Activated effector memory CD4-positive, alpha-beta T cell treated with Interleukin-2 at 50 U/mL for 16 hours (primary cell): ENCODE results near the gene SENP1.

ENCODE experiments used
- DNase-seq: peaks from one replicate; pipeline ENCODE4 v3.0.0-alpha.2; 2020

SENP1 gene

DNA sequence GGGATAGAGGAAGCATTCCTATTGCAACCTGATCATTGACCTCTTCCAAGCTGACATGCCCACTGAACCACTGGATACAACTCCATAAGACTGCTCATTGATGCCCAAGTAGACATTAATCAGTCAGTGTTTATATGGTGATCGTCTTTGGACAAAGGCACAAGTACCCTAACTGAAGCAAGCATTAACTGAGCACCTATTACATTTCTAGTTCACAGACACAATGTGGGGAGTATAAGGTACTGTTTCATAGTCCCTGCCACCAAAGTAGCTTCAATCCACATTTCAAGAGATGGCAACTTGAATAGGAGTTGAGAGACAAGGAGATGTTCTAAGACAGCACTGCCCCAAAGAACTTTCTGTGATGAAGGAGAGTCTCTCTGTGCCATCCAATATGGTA is 90.8 kb downstream of the SENP1 start:
- no peak for DNase-seq

DNA sequence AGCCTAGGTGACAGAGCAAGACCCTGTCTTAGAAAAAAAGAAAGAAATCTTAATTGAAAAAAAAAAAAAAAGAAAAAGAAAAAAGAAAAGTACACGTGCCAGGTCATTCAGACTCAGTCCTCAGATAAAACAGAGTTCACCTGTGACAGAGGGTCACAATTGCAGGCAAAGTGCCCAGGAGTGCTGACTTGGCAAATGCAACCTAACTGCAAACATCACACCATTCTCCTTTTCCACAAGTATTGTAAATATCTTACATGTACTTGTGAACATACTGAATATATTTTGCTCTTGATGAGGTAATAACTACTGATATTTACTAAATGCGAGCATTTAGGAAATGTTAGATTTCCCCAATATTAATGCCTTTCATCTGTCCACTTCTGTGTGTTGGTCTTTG is 92.6 kb downstream of the SENP1 start:
- DNase-seq: no peak

DNA sequence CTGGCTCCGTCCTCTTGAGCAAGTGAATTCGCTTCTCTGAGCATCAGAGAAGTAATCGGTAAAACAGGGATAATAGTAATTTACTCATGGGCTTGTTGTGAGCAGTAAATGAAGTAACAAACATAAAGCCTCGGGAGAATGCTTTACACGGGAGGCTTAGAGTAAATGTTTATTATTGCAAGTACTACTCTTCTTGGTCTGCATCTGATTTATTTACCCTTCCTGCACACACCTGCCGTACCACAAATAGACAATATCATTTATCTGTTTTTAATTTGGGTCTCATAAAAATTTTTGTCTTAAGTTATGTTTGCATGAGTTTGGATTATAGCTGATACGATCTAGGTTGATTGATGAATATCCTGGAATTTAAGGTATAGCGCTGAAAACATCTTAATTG is 93.8 kb downstream of the SENP1 start:
- no peak for DNase-seq

DNA sequence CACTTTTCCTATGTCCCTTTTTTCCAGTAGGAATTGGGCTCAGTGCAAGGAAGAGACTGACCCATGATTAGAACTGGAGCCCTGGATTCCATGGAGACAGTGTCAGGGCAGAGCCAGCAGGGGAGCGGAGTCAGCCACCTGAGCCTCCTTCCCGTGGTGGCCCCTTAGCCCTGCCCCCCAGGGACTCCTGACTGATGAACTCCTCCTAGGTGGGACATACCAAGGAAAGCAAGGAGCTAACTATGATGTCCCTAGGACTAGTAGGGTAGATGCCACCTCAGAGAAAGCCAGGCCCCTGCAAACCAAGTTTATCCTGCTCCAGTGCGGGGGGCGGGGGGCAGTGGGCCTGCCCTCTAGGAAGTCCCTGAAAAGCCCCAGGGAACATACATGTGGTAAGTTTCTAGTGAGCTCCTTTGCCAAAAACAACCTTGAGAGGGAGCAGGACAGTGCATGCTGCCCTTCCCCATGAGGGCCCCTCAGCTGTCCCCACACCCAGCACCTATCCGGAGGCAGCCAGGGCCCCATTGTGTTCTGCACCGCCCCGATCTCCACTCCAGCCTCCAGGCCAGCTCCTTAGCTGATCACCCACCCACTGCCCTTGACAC is 95.4 kb downstream of the SENP1 start:
- no peak for DNase-seq

DNA sequence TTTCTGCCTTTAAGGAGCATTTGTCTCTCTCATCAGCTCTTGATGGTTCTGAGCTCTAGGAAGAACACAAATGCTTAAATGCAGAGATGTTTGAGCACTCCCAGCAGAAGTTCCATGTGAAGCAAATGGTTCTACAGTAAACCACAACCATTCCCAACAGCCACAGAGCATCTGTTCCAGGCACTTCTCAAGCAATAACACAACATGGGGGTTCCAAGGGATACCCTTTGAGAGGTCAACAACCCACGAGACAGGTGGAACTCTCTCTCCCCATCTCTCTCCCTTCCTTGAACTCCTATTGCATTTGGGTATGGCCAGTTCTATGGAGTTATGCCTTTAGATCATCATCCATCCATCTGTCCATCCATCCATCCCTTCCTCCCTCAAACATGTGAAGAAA is 96.4 kb downstream of the SENP1 start:
- DNase-seq: no peak

DNA sequence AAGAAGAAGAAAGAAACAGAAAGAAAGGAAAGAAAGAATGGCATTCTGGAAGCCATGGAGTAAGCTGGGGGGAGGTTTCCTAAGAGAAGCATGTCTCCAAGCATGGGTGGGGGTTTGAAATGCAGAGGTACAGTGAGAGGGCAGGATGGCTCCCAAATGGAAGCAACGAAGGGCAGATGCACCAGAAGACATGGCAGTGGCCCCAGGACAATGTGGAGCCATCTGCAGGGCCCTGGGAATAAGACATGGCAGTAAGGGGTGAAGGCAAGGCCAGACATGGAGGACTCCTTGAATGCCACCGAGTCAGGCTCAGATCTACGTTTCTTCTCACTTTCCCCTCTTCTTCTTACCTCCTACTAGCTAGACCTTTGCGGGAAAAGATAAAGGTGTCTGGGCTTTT is 96.9 kb downstream of the SENP1 start:
- DNase-seq: no peak

GRCh38 chr12:48008349-48008748 is 97.5 kb downstream of the SENP1 start:
- DNase-seq: no peak

- no peak for DNase-seq
These were observed 98.7 kb downstream of the SENP1 start for GRCh38 chr12:48007206-48007605.

DNA sequence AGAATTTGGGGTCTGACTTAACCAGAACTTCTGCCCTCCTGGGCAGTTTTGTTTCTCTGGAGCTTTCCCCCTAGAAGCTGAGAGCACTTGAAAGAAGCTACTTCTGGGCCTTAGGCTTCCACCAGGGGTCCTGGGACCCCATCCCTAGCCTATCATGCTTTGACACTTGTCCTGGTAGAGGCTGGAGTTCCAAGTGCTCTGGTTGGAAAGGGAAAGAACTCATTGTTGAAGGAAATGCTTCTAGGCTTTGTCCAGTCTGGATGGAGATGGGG is 100.2 kb downstream of the SENP1 start:
- DNase-seq: no peak

GRCh38 chr12:48005001-48005749 is 100.7 kb downstream of the SENP1 start:
- no peak for DNase-seq

GRCh38 chr12:48004053-48004941 is 101.6 kb downstream of the SENP1 start, which contains the start of gene COL2A1:
Gene COL2A1 (minus strand): TSS chr12:48004476. CDS start chr12:48004321, 155 bp downstream.
- DNase-seq: no peak

DNA sequence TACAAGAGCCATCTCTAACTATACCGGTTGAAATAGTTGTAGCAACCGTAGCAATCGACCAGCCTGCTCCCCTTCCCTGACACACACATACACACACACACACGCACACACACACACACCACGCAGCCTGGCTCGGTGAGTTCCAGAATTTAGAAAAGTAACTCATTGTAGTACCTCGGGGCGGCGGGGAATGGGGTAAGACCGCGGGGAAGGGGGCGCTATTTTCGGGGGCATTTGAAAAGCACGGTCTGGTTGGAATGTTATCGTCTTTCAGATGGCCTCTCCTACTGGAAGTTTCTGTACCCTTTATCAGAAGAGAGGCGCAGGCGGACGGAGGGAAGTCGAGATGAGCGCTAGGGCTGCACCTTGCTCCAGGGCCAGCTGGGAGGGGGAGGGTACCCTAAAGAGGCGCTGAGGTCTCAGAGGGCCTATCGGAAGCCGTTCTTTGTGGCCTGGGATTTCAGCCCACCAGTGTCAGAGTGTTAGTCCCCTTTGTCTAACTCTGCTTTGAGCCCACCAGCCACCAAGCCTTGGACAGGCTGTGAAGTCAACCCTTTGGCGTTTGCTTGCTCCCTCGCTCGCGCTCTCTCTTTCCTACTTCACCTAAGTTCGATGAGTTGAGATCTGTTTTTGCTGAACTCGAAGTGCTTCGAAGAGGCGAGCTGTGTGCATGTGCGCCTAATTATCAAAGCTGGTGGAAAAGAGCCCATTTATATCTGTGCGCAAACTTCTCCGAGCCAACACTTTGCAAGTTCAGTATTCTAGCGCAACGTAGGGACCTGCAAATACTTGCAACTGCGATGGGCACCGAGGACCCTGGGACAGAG is 102.4 kb downstream of the SENP1 start:
- no peak for DNase-seq

GRCh38 chr12:48002773-48003218 is 103.1 kb downstream of the SENP1 start:
- no peak for DNase-seq

DNA sequence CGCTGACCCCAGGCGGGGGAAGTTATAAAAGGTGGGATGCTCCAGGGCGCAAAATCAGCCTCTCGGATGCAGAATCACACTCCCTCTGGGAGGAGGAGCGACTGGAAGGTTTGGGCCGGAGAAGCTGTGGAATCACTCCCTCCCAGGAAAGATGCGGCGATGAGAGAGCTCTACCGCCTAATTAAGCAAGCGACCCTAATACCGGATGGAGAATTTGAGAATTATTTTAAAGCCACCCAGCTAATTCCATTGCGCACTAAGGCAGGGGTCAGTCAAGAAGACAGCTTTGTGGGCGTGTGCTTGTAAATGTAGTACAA is 103.5 kb downstream of the SENP1 start:
- DNase-seq: no peak

- no peak for DNase-seq
These were observed 104.1 kb downstream of the SENP1 start for GRCh38 chr12:48001505-48002413.

- DNase-seq: no peak
These were observed 104.9 kb downstream of the SENP1 start for GRCh38 chr12:48000878-48001504.

- DNase-seq: no peak
These were observed 106.1 kb downstream of the SENP1 start for GRCh38 chr12:47999816-48000215.

GRCh38 chr12:47997321-47997720 is 108.6 kb downstream of the SENP1 start:
- DNase-seq: no peak

- no peak for DNase-seq
These were observed 109.9 kb downstream of the SENP1 start for GRCh38 chr12:47995981-47996401.

DNA sequence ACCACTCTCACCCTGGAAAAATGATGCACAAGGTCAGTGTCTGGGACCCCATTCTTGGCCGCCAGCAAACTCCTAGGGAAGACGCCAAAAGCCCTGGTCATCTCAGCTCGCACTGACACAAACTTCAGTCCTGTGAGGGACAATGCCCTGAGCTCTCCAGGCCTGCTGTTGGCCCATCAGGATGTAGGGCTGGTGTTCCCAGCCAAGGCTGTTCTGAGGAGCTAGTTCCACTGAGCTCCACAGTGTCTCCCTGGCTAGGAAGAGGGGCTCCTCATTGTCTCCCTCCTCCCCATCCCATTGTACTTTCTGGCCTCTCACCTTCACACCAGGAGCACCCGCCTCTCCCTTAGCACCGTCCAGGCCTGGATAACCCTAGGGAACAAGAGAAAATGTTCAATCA is 112.4 kb downstream of the SENP1 start:
- DNase-seq: no peak
